AG04449 (cell line): ENCODE data around the gene BMP6.

Source experiments
- CTCF ChIA-PET: fragments of 350-600 bp; formaldehyde crosslinking; extraction: SDS; loops from one replicate; lab custom pipeline; 2021; ENCODE audit warnings: antibody characterized with exemption; lab: Yijun Ruan, JAX
- POLR2A ChIA-PET: fragments of 400-600, 350-600 bp; formaldehyde crosslinking; extraction: SDS; loops from one replicate; lab custom pipeline; 2020; ENCODE audit warnings: antibody characterized with exemption, inconsistent platforms; lab: Yijun Ruan, JAX
- DNase-seq: peaks from one replicate; pipeline ENCODE4 v3.0.0-alpha.2; 2010; ENCODE audit warnings: low read depth, low spot score
- H3K4me3 ChIP-seq: 2 replicates; pipeline ENCODE4 v1.5.1; 2011; ENCODE audit warnings: low read depth, mild to moderate bottlenecking, control low read depth, low read length
- TF ChIP-seq, protein P1 (sequence below): IDR thresholded peaks from one replicate; pipeline ENCODE4 v1.5.1; 2011; ENCODE audit warnings: mild to moderate bottlenecking, moderate library complexity, low read length, control low read depth, inconsistent platforms; ENCODE audit not compliant: insufficient read depth; ENCODE audit errors: missing control alignments

Gene BMP6

DNA sequence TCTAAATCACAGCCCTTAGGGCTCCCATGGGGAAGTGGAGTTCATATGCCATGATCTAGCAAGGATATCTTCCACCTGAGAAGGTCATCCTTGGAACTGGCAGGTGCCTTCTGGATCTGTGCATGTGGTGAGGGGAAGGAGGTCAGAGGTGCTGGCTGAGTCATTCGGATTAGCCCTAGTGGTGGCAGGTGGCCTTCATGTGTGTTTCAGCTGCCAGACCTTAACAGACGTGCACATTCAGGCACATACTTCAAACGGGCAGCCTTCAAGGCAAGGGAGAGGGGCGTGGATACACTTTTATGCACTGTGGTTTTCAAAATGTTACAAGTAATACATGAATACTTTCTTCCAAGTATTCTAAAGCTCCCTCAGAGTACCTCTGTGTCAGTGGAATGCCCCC is 51.2 kb downstream of the BMP6 start:
- ChIA-PET POLR2A (no interaction called here), CTCF (interaction anchor here (0.8 kb wide), 1 partner anchor 15 kb away, joined by 3 read pairs; no protein-coding TSS in a partner anchor)
- TF ChIP-seq, protein P1, sequence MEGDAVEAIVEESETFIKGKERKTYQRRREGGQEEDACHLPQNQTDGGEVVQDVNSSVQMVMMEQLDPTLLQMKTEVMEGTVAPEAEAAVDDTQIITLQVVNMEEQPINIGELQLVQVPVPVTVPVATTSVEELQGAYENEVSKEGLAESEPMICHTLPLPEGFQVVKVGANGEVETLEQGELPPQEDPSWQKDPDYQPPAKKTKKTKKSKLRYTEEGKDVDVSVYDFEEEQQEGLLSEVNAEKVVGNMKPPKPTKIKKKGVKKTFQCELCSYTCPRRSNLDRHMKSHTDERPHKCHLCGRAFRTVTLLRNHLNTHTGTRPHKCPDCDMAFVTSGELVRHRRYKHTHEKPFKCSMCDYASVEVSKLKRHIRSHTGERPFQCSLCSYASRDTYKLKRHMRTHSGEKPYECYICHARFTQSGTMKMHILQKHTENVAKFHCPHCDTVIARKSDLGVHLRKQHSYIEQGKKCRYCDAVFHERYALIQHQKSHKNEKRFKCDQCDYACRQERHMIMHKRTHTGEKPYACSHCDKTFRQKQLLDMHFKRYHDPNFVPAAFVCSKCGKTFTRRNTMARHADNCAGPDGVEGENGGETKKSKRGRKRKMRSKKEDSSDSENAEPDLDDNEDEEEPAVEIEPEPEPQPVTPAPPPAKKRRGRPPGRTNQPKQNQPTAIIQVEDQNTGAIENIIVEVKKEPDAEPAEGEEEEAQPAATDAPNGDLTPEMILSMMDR = no peak
- DNase-seq = no peak
- no peak overlapping the region for H3K4me3 ChIP-seq

DNA sequence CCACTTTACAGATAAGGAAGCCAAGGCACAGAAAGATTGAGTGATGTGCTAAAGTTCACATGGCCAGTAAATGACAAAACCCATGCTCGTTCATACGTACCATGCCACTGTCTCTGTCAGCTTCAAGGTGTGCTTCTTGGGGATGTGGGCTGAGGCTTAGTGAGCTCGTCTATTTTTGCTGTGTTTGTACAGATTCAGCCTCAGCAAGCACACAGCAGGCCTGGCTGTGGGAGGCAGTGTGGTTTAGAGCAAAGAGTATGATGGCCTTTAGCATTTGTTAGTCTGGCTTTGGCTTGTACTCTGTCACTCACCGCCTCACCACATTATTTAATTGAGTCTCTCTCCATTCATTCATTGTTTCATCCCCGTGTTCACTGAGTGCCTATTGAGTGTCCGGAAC is 55.3 kb downstream of the BMP6 start:
- TF ChIP-seq, protein P1 = no peak
- ChIA-PET CTCF (no interaction called here), POLR2A (no interaction called here)
- DNase-seq = no peak
- H3K4me3 ChIP-seq = no peak overlapping the region

DNA sequence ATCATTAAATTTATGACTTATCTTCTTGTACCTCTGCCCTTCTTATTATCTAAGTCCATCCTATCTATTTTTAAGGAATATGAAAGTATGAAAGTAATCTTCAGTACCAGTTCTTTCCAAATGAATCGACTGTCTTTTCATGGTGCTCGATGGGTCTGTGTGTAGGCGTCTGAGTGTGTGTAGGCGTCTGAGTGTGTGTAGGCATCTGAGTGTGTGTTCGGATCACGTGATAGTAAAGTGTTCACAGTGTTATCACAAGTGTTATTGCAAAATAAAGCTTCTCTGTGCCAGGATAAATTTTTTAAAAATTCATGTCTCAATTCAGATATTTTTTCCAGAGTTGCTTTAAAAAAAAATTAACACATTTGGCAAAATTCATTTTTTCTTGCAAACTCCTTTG is 58.3 kb downstream of the BMP6 start:
- ChIA-PET POLR2A (no interaction called here), CTCF (no interaction called here)
- TF ChIP-seq, protein P1 = no peak
- no peak for DNase-seq
- no peak overlapping the region for H3K4me3 ChIP-seq

DNA sequence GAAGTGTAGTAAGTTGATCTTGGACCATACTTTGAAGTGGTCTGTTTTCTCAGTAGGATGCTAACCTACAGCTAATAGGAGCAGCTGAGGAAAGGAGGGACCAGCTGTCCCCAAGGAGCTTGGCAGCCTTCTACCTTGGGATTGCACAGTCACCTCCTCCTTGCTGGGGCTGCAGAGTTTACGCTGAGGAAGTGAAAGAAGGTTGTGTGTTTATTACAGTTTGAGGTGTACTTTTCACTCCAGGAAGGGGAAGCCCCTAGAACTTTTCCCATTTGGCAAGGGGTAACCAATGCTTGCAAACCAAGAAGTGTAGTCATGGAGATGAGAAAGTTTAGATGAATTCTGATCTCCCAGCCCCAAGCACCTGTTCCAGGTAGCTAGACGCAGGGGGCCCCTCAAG is 58.8 kb downstream of the BMP6 start:
- H3K4me3 ChIP-seq = no peak overlapping the region
- DNase-seq = no peak
- TF ChIP-seq, protein P1 = no peak
- ChIA-PET POLR2A (no interaction called here), CTCF (no interaction called here)

DNA sequence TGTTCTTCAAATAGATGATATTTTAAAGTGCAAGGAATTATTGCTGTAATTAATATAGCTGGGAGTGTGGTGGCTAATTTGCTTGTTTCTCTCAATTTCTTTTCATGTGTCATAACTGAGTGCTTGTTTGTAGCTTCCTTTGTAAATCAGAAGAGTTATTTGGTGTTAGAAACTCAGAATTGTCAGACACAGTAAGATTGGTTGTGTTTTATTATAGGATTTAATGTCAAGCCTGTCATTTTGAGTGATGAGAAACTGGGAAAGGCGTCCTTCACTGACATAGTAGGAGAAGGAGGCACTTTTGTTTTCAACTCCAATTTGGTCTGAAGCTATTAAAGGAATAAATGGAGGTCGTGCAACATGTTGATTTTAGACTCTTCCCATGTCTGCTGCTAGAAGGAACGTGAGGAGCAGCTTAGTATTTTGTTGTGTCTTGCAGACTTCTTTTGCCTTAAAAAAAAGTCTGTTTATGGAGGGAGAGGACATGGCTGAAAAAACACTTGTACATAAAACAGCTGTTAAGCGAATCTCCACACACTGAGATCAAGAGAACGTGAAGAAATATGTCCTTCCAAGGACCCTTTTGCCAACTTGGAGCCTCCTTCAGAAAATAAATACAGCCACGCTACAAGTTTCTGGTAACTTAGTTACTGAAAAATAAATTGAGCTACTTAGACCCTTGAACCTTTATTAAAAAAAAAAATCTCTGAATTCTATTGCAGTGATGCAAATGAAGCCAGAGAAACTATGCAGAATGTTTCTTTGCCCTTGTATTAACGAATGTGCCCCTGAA is 59.5 kb downstream of the BMP6 start:
- TF ChIP-seq, protein P1 = no peak
- CTCF ChIA-PET = interaction anchor here (0.8 to 1.1 kb wide), 3 partner anchors 24 to 220 kb away, joined by 3 read pairs; no protein-coding TSS in a partner anchor
- DNase-seq = no peak
- H3K4me3 ChIP-seq = no peak overlapping the region
- POLR2A ChIA-PET = no interaction called here

DNA sequence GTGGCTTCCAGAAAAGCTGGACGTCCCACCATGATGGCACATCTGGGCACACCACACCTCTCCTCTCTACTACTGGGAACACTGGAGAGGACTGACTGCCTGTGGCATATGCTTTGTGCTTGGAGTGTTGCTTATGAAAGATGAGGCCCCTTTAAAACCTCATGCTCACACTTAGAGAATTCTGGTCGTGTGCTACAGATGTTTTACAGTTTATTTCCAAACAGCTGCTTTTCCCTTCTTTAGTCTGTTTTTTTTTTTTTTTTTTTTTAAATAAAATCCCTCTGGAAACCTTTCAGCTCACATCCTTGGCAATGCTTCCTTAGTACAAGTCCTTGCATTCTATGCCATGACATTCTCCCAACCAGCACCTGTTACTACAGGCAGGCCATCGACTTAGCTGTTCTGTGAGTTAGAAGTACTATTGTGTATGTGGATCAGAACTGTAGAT is 60.3 kb downstream of the BMP6 start:
- DNase-seq = no peak
- ChIA-PET CTCF (interaction anchor here (0.8 to 1.1 kb wide), 2 partner anchors 25 to 220 kb away, joined by 3 read pairs; no protein-coding TSS in a partner anchor), POLR2A (no interaction called here)
- no peak overlapping the region for H3K4me3 ChIP-seq
- TF ChIP-seq, protein P1 = no peak
